ENCODE data around the gene GRN. TPM values are rescaled to one million over a fixed set of nuclear protein-coding genes. Genes with fewer than 3 reads are reported as not detected.

GRN gene
- total and polyA plus RNA-seq, 7 experiments from 2014 or later = 49.5 to 374 (median 52.2) TPM

- ATAC-seq = no peak
- H3K27me3 Mint-ChIP-seq = peaks cover 0 to 48% (median 7%) of the 10 kb centered on the region in 5 donors
- no peaks in the 10 kb centered on the region for H3K36me3 Mint-ChIP-seq
- no peak overlapping the region for H3K4me3 ChIP-seq (ENCODE audit: low read length)
- H3K9me3 ChIP-seq (ENCODE audit: control insufficient read depth in 2 of 3, low read length in 3 of 3) = no peaks in the 10 kb centered on the region
- intact Hi-C loops (cut with micrococcal nuclease) = no loop called here
- peaks cover 7 to 13% (median 9%) of the 10 kb centered on the region in 7 donors for H3K4me1 Mint-ChIP-seq
- no peaks in the 10 kb centered on the region for H3K4me1 ChIP-seq (ENCODE audit: control insufficient read depth in 2 of 2, insufficient read depth in 2 of 2, low read length in 2 of 2)
- no peak overlapping the region for H3K27ac ChIP-seq (ENCODE audit: low read depth, low read length)
- no peak overlapping the region for H3K27ac Mint-ChIP-seq
- no peak overlapping the region for H3K4me3 Mint-ChIP-seq
- no peaks in the 10 kb centered on the region for H3K9me3 Mint-ChIP-seq
- no peak for DNase-seq
- no peaks in the 10 kb centered on the region for H3K27me3 ChIP-seq (ENCODE audit: control insufficient read depth in 2 of 2, insufficient read depth in 2 of 2, low read length in 2 of 2)
- CTCF ChIA-PET = no interaction called here
- POLR2A ChIA-PET = no interaction called here
- no peaks in the 10 kb centered on the region for H3K36me3 ChIP-seq (ENCODE audit: control insufficient read depth in 2 of 3, insufficient read depth in 3 of 3, low read length in 3 of 3)
These were observed 15.0 kb downstream of the GRN start for GRCh38 chr17:44360144-44360533.

- ATAC-seq = no peak
- intact Hi-C loops (cut with micrococcal nuclease) = no loop called here
These were observed 15.7 kb downstream of the GRN start for GRCh38 chr17:44360826-44361225.

GRCh38 chr17:44361292-44362260, 16.5 kb downstream of the GRN start:
- POLR2A ChIA-PET = interaction anchor here (0.6 to 1.1 kb wide), 3 partner anchors 25 to 175 kb away, joined by 3 to 4 read pairs (median 3); partner anchors contain the start of gene TMUB2

More at GRCh38 chr17:44360826-44361225, 15.7 kb downstream of the GRN start:
- POLR2A ChIA-PET = interaction anchor here (0.6 kb wide), 2 partner anchors 26 to 454 kb away, joined by 3 read pairs; no protein-coding TSS in a partner anchor
- no peaks in the 10 kb centered on the region for H3K9me3 ChIP-seq (ENCODE audit: control insufficient read depth in 2 of 3, low read length in 3 of 3)
- DNase-seq = no peak
- no peak overlapping the region for H3K27ac ChIP-seq (ENCODE audit: low read depth, low read length)
- CTCF ChIA-PET = no interaction called here
- H3K27me3 ChIP-seq (ENCODE audit: control insufficient read depth in 2 of 2, insufficient read depth in 2 of 2, low read length in 2 of 2) = no peaks in the 10 kb centered on the region
- H3K9me3 Mint-ChIP-seq = no peaks in the 10 kb centered on the region
- H3K4me3 Mint-ChIP-seq = no peak overlapping the region
- peaks cover 6 to 13% (median 8%) of the 10 kb centered on the region in 7 donors for H3K4me1 Mint-ChIP-seq
- H3K4me3 ChIP-seq (ENCODE audit: low read length) = no peak overlapping the region
- H3K36me3 Mint-ChIP-seq = no peaks in the 10 kb centered on the region
- no peaks in the 10 kb centered on the region for H3K4me1 ChIP-seq (ENCODE audit: control insufficient read depth in 2 of 2, insufficient read depth in 2 of 2, low read length in 2 of 2)
- peaks cover 0 to 50% (median 12%) of the 10 kb centered on the region in 5 donors for H3K27me3 Mint-ChIP-seq
- no peak overlapping the region for H3K27ac Mint-ChIP-seq
- no peaks in the 10 kb centered on the region for H3K36me3 ChIP-seq (ENCODE audit: control insufficient read depth in 2 of 3, insufficient read depth in 3 of 3, low read length in 3 of 3)

GRCh38 chr17:44362459-44362948, 17.4 kb downstream of the GRN start:
- no peaks in the 10 kb centered on the region for H3K9me3 Mint-ChIP-seq
- Histone ChIP-seq H3K27ac (ENCODE audit: low read depth, low read length) (no peak overlapping the region), H3K36me3 (ENCODE audit: control insufficient read depth in 2 of 3, insufficient read depth in 3 of 3, low read length in 3 of 3) (no peaks in the 10 kb centered on the region), H3K9me3 (ENCODE audit: control insufficient read depth in 2 of 3, low read length in 3 of 3) (no peaks in the 10 kb centered on the region), H3K4me3 (ENCODE audit: low read length) (no peak overlapping the region), H3K4me1 (ENCODE audit: control insufficient read depth in 2 of 2, insufficient read depth in 2 of 2, low read length in 2 of 2) (no peaks in the 10 kb centered on the region), H3K27me3 (ENCODE audit: control insufficient read depth in 2 of 2, insufficient read depth in 2 of 2, low read length in 2 of 2) (no peaks in the 10 kb centered on the region)
- H3K36me3 Mint-ChIP-seq = no peaks in the 10 kb centered on the region
- ATAC-seq (no peak), DNase-seq (no peak)
- peak overlapping the region in 5 of 10 donors; percentile 33 to 80 (median 59) for H3K4me3 Mint-ChIP-seq
- peaks cover 0 to 65% (median 21%) of the 10 kb centered on the region in 5 donors for H3K27me3 Mint-ChIP-seq
- intact Hi-C loops (cut with micrococcal nuclease) = no loop called here
- H3K4me1 Mint-ChIP-seq = peaks cover 6 to 13% (median 8%) of the 10 kb centered on the region in 7 donors
- H3K27ac Mint-ChIP-seq = no peak overlapping the region
- ChIA-PET CTCF (interaction anchor here (1.1 to 1.3 kb wide), 2 partner anchors 10 kb away, joined by 3 to 4 read pairs; no protein-coding TSS in a partner anchor), POLR2A (interaction anchor here (0.9 kb wide), 1 partner anchor 176 kb away, joined by 4 read pairs; the partner anchor contains the start of gene TMUB2)

More at GRCh38 chr17:44361292-44362260, 16.5 kb downstream of the GRN start:
- Histone ChIP-seq H3K36me3 (ENCODE audit: control insufficient read depth in 2 of 3, insufficient read depth in 3 of 3, low read length in 3 of 3) (no peaks in the 10 kb centered on the region), H3K4me1 (ENCODE audit: control insufficient read depth in 2 of 2, insufficient read depth in 2 of 2, low read length in 2 of 2) (no peaks in the 10 kb centered on the region), H3K4me3 (ENCODE audit: low read length) (no peak overlapping the region), H3K9me3 (ENCODE audit: control insufficient read depth in 2 of 3, low read length in 3 of 3) (no peaks in the 10 kb centered on the region), H3K27me3 (ENCODE audit: control insufficient read depth in 2 of 2, insufficient read depth in 2 of 2, low read length in 2 of 2) (no peaks in the 10 kb centered on the region), H3K27ac (ENCODE audit: low read depth, low read length) (no peak overlapping the region)
- Mint-ChIP-seq H3K36me3 (no peaks in the 10 kb centered on the region), H3K4me3 (peak overlapping the region in 2 of 10 donors; percentile 1 to 80), H3K27me3 (peaks cover 0 to 58% (median 13%) of the 10 kb centered on the region in 5 donors), H3K4me1 (peaks cover 6 to 13% (median 8%) of the 10 kb centered on the region in 7 donors), H3K27ac (peak overlapping the region in 1 of 9 donors; percentile 14), H3K9me3 (no peaks in the 10 kb centered on the region)
- intact Hi-C loops (cut with micrococcal nuclease) = no loop called here
- CTCF ChIA-PET = interaction anchor here (0.5 kb wide), 1 partner anchor 17 kb away, joined by 3 read pairs; no protein-coding TSS in a partner anchor
- no peak for DNase-seq
- ATAC-seq = no peak

- H3K4me1 Mint-ChIP-seq = peaks cover 6 to 13% (median 8%) of the 10 kb centered on the region in 7 donors
- Histone ChIP-seq H3K9me3 (ENCODE audit: control insufficient read depth in 2 of 3, low read length in 3 of 3) (no peaks in the 10 kb centered on the region), H3K27ac (ENCODE audit: low read depth, low read length) (no peak overlapping the region), H3K4me1 (ENCODE audit: control insufficient read depth in 2 of 2, insufficient read depth in 2 of 2, low read length in 2 of 2) (no peaks in the 10 kb centered on the region), H3K36me3 (ENCODE audit: control insufficient read depth in 2 of 3, insufficient read depth in 3 of 3, low read length in 3 of 3) (no peaks in the 10 kb centered on the region), H3K27me3 (ENCODE audit: control insufficient read depth in 2 of 2, insufficient read depth in 2 of 2, low read length in 2 of 2) (no peaks in the 10 kb centered on the region), H3K4me3 (ENCODE audit: low read length) (peak overlapping the region; percentile 62)
- POLR2A ChIA-PET = interaction anchor here (1.0 kb wide), 1 partner anchor 10 kb away, joined by 3 read pairs; no protein-coding TSS in a partner anchor
- no peaks in the 10 kb centered on the region for H3K36me3 Mint-ChIP-seq
- H3K27ac Mint-ChIP-seq = peak overlapping the region in 2 of 9 donors; percentile 49 to 71
- intact Hi-C loops (cut with micrococcal nuclease) = loop anchor here in 1 of 2 donors (1.0 kb wide), 3 partner anchors 9 to 22 kb away; partner anchors contain the start of gene GRN
- H3K9me3 Mint-ChIP-seq = no peaks in the 10 kb centered on the region
- H3K4me3 Mint-ChIP-seq = peak overlapping the region; percentile 63 to 82 (median 75)
- peak; percentile 33 for ATAC-seq
- peaks cover 0 to 65% (median 25%) of the 10 kb centered on the region in 5 donors for H3K27me3 Mint-ChIP-seq
- CTCF ChIA-PET = interaction anchor here (1.0 to 1.6 kb wide), 5 partner anchors 8 to 32 kb away, joined by 3 to 9 read pairs (median 4); partner anchors contain the start of gene GRN
- DNase-seq = peak in 5 of 9 donors; percentile 10 to 39 (median 22)
These were observed 18.0 kb downstream of the GRN start for GRCh38 chr17:44362949-44363612.

All from naive thymus-derived CD4-positive, alpha-beta T cell (primary cell).